ENCODE results near the gene RASL10A.

- no peak for TF ChIP-seq EZH2 (IDR thresholded peaks at IDR 0.05; ENCODE audit: low read depth)
- no peak for TF ChIP-seq CTCF (conservative IDR thresholded peaks at IDR 0.05)
Observed at GRCh38 chr22:29267858-29268510, 47.5 kb downstream of the RASL10A start, which contains the start of the genes EWSR1 and RHBDD3.

Data from PC-9 (cell line).